BE2C (cell line): ENCODE data around the gene CYP4F8. TPM values are rescaled to one million over a fixed set of nuclear protein-coding genes. Genes with fewer than 3 reads are reported as not detected.

Experiments used
- DNase-seq: peaks from one replicate; pipeline ENCODE4 v3.0.0-alpha.2; 2020
- H3K27me3 ChIP-seq: fragments of 250-450 bp; sonication (Bioruptor Pico); 2 replicates; pipeline ENCODE4 v1.5.1; 2020; ENCODE audit warnings: mild to moderate bottlenecking
- H3K36me3 ChIP-seq: fragments of 250-450 bp; sonication (Bioruptor Pico); 2 replicates; pipeline ENCODE4 v1.5.1; 2020; ENCODE audit warnings: mild to moderate bottlenecking
- H3K4me1 ChIP-seq: fragments of 250-450 bp; sonication (Bioruptor Pico); 2 replicates; pipeline ENCODE4 v1.5.1; 2020
- H3K4me3 ChIP-seq: 2 replicates; pipeline ENCODE4 v1.5.1; 2011; ENCODE audit warnings: low read depth, low read length
- H3K9me3 ChIP-seq: fragments of 250-450 bp; sonication (Bioruptor Pico); 2 replicates; pipeline ENCODE4 v1.5.1; 2020
- CTCF ChIP-seq: IDR thresholded peaks from 2 replicates; pipeline ENCODE4 v1.5.1; 2012; ENCODE audit warnings: mild to moderate bottlenecking, low read depth, low read length
- polyA plus RNA-seq: library from polyadenylated mRNA; unstranded; fragments of >200 nt; gene quantifications from one replicate; pipeline ENCODE4 v1.2.1, GENCODE V29; 2012; ENCODE audit warnings: low read depth, missing spikeins; ENCODE audit not compliant: insufficient read length, insufficient read depth

CYP4F8 gene, protein sequence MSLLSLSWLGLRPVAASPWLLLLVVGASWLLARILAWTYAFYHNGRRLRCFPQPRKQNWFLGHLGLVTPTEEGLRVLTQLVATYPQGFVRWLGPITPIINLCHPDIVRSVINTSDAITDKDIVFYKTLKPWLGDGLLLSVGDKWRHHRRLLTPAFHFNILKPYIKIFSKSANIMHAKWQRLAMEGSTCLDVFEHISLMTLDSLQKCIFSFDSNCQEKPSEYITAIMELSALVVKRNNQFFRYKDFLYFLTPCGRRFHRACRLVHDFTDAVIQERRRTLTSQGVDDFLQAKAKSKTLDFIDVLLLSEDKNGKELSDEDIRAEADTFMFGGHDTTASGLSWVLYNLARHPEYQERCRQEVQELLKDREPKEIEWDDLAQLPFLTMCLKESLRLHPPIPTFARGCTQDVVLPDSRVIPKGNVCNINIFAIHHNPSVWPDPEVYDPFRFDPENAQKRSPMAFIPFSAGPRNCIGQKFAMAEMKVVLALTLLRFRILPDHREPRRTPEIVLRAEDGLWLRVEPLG
- 5.4 TPM for polyA plus RNA-seq

DNA sequence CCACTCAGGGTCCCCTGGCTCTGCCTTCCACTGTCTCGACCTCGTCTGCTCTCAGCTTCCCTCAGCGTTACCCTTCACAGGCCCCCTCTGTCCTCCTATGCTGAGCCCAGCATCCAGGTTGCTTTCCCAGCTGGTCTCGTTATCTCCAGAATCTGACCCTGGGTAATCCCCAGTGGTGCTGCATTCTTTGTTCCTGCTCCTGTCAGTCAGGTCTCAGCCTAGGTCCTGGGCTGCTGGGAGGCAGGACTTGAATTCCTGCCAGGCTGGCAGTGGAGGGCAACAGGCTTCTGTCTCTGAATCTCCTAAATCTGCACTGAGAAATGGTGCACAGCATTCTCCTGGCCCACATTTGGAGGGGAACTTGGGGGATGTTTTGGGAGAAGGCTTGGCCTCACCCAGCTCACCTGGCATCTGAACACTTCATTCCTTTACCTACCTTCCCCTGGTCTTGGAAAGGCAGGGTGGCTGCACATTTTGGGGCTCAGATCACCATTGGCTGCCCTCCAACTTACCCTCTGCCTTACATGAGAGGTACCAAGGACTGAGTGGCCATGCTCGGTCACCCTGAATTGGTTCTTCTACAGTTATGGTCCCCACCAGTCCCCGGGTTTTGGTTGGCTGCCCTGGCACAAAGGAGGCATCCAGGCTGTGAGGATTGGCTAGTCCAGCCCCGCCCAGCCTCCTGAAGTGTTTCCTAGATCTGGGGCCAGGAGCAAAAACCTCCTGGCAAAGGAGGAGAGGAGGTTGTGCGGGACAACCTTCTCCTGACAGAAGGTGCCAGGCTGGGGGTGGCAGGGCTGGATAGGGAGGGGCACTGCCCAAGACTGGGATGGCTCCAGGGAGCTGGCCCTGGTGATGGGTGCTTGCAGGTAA is at the start of gene CYP4F8:
TSS of gene CYP4F8 (plus strand) at position 712 of the 873 bp plus-strand sequence. CDS start 399 bp downstream, outside the sequence.
- no peak for TF ChIP-seq CTCF
- Histone ChIP-seq H3K27me3 (peaks cover 3% of the 10 kb centered on the region; the same call in 1 of the 2 replicates), H3K9me3 (no peaks in the 10 kb centered on the region)

GRCh38 chr19:15570420-15570819 is 44.6 kb upstream of the CYP4F8 start:
- H3K36me3 ChIP-seq = no peaks in the 10 kb centered on the region
- no peak for DNase-seq
- H3K4me3 ChIP-seq = no peak overlapping the region
- TF ChIP-seq CTCF = no peak
- no peaks in the 10 kb centered on the region for H3K9me3 ChIP-seq
- no peaks in the 10 kb centered on the region for H3K4me1 ChIP-seq
- H3K27me3 ChIP-seq = no peaks in the 10 kb centered on the region

More for the DNA sequence above, at the start of gene CYP4F8:
- Histone ChIP-seq H3K36me3 (no peaks in the 10 kb centered on the region), H3K4me3 (no peak within 1 kb of the TSS), H3K4me1 (no peaks in the 10 kb centered on the region)
- DNase-seq = no peak

DNA sequence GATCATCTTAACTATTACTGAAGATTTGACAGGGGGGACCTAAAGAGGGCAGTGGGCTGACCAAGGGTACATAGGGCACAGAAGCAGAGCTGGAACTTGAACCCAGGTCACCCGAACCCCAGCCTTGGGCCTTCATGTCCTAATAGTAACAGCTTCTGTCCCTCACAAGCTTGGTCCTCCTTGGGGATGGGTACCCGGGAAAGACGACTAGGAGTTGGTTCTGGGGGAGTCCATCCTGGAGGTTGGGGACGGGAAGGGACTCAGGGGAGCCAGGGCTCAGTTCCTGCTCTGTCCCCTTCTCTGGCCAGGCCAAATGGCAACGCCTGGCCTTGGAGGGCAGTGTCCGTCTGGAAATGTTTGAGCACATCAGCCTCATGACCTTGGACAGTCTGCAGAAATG is 39.6 kb upstream of the CYP4F8 start:
- DNase-seq = no peak
- Histone ChIP-seq H3K4me1 (no peaks in the 10 kb centered on the region), H3K27me3 (0 out of 2 replicates have a peak, but pooled peaks cover 3% of the 10 kb centered on the region), H3K4me3 (no peak overlapping the region), H3K9me3 (no peaks in the 10 kb centered on the region), H3K36me3 (no peaks in the 10 kb centered on the region)
- TF ChIP-seq CTCF = no peak

GRCh38 chr19:15576526-15577156 is 38.4 kb upstream of the CYP4F8 start:
- H3K36me3 ChIP-seq = no peaks in the 10 kb centered on the region

More at GRCh38 chr19:15576526-15577156, 38.4 kb upstream of the CYP4F8 start:
- no peaks in the 10 kb centered on the region for H3K9me3 ChIP-seq
- DNase-seq = no peak
- no peak overlapping the region for H3K4me3 ChIP-seq
- no peaks in the 10 kb centered on the region for H3K4me1 ChIP-seq
- 0 out of 2 replicates have a peak, but pooled peaks cover 6% of the 10 kb centered on the region for H3K27me3 ChIP-seq
- TF ChIP-seq CTCF = no peak
